Chondrocyte (in vitro differentiated cells): Measurements from ENCODE around the gene TRAPPC13. TPM values are rescaled to one million over a fixed set of nuclear protein-coding genes. Genes with fewer than 3 reads are reported as not detected.
"Not testable (repeated sequence)": the region's sequence is repeated elsewhere in the genome, so short reads cannot be mapped to it uniquely, and the experiment has no call there.

Source experiments
- DNase-seq: peaks from one replicate; pipeline ENCODE4 v3.0.0; 2021; ENCODE audit warnings: mixed read lengths, low spot score
- H3K27ac Mint-ChIP-seq: one replicate; pipeline ENCODE4 v1.8.0; 2021; ENCODE audit warnings: mild to moderate bottlenecking, moderate library complexity, mixed read lengths; ENCODE audit not compliant: unreplicated experiment
- H3K27me3 Mint-ChIP-seq: 2 replicates; pipeline ENCODE4 v1.8.0; 2021; ENCODE audit warnings: low read depth, mixed read lengths
- H3K36me3 Mint-ChIP-seq: 2 replicates; pipeline ENCODE4 v1.8.0; 2021; ENCODE audit warnings: low read depth, mixed read lengths
- H3K4me1 Mint-ChIP-seq: 2 replicates; pipeline ENCODE4 v1.8.0; 2021; ENCODE audit warnings: low read depth, mild to moderate bottlenecking, mixed read lengths
- H3K4me3 Mint-ChIP-seq: one replicate; pipeline ENCODE4 v1.8.0; 2021; ENCODE audit warnings: mild to moderate bottlenecking, moderate library complexity, mixed read lengths; ENCODE audit not compliant: unreplicated experiment
- H3K9me3 Mint-ChIP-seq: 2 replicates; pipeline ENCODE4 v1.8.0; 2021; ENCODE audit warnings: low read depth, mixed read lengths
- total RNA-seq: library from RNA; stranded (reverse); gene quantifications from 3 replicates; pipeline ENCODE4 v1.2.1, GENCODE V29; 2021
- TF ChIP-seq, protein P1 (sequence below): fragments of 200-600 bp; sonication (generic); IDR thresholded peaks from 2 replicates; pipeline ENCODE4 v1.5.0; 2021; ENCODE audit warnings: antibody characterized with exemption, mild to moderate bottlenecking, moderate library complexity

Gene TRAPPC13
- total RNA-seq, 1 donor from 2014 or later: 18.6 TPM

DNA sequence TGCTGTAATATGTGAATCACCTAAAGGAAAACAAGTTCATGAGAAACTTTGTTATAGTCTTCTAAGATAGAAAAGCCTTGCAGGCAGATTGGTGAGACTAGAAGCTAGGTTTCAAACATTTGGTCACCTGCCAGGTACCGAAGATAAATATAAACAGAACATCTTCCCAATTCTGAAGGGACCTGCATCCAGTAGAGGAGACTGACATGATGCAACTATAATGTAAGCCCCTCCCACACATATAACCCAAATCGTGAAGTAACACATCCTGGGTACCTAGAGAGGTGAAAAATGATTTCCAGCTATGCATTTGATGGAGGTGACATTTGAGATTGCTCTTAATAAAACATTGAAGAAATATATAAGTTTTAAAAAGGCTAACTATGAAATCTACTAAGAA is 29.9 kb downstream of the TRAPPC13 start:
- DNase-seq: no peak
- Mint-ChIP-seq H3K4me1 (no peaks in the 10 kb centered on the region), H3K27me3 (no peaks in the 10 kb centered on the region), H3K36me3 (peaks cover 9% of the 10 kb centered on the region), H3K9me3 (no peaks in the 10 kb centered on the region), H3K27ac (no peak overlapping the region), H3K4me3 (no peak overlapping the region)
- TF ChIP-seq, protein P1, sequence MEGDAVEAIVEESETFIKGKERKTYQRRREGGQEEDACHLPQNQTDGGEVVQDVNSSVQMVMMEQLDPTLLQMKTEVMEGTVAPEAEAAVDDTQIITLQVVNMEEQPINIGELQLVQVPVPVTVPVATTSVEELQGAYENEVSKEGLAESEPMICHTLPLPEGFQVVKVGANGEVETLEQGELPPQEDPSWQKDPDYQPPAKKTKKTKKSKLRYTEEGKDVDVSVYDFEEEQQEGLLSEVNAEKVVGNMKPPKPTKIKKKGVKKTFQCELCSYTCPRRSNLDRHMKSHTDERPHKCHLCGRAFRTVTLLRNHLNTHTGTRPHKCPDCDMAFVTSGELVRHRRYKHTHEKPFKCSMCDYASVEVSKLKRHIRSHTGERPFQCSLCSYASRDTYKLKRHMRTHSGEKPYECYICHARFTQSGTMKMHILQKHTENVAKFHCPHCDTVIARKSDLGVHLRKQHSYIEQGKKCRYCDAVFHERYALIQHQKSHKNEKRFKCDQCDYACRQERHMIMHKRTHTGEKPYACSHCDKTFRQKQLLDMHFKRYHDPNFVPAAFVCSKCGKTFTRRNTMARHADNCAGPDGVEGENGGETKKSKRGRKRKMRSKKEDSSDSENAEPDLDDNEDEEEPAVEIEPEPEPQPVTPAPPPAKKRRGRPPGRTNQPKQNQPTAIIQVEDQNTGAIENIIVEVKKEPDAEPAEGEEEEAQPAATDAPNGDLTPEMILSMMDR: no peak

DNA sequence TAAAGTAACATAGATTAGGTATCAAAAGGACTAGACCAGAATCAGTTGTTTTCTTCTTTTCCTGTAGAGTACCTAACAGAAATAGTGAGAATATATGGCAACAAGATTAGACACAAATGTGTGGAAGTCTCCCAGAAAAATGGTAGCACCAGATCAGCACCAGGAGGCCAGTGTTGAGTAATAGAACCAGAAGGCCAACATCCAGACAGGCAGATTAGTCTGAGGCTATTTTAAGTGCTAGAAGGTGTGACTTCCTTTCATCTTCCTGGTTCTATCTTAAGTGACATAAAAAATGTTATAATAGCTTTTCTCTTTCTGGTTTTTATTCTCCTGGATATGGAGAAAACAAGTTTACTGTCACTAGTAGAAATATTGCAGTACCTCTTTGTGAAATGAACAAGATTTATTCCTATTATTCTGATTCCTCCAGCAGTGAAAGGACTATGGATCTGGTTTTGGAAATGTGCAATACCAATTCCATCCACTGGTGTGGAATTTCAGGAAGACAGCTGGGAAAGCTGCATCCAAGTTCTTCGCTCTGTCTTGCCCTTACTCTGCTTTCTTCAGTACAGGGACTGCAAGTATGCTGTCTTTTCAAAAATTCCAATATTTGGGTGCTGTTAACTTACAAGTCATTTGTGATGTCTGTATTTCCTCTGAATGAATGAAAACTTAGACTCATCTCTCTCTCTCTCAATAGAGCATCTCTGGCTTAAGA is 39.1 kb downstream of the TRAPPC13 start:
- TF ChIP-seq, protein P1: peak; percentile 71
- Mint-ChIP-seq H3K4me3 (no peak overlapping the region), H3K9me3 (no peaks in the 10 kb centered on the region), H3K27ac (no peak overlapping the region), H3K27me3 (no peaks in the 10 kb centered on the region), H3K4me1 (peaks cover 7% of the 10 kb centered on the region), H3K36me3 (peaks cover 17% of the 10 kb centered on the region)
- no peak for DNase-seq

DNA sequence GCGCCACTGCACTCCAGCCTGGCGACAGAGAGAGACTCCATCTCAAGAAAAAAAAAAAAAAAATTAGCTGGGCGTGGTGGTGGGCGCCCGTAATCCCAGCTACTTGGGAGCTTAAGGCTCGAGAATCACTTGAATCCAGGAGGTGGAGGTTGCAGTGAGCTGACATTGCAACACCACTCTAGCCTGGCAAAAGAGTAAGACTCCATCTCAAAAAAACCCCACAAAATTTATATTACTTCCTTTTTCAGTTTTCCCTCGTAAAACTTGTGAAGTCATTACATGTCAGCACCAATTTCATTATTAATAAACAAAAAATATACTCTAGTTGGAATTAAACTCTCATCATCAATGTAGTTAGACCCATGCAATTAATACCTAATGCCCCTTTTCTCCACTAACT is 43.9 kb downstream of the TRAPPC13 start:
- no peaks in the 10 kb centered on the region for H3K27me3 Mint-ChIP-seq
- TF ChIP-seq, protein P1: no peak
- no peaks in the 10 kb centered on the region for H3K9me3 Mint-ChIP-seq
- no peak overlapping the region for H3K27ac Mint-ChIP-seq
- H3K4me3 Mint-ChIP-seq: no peak overlapping the region
- no peak for DNase-seq
- peaks cover 7% of the 10 kb centered on the region for H3K4me1 Mint-ChIP-seq
- peaks cover 11% of the 10 kb centered on the region for H3K36me3 Mint-ChIP-seq

DNA sequence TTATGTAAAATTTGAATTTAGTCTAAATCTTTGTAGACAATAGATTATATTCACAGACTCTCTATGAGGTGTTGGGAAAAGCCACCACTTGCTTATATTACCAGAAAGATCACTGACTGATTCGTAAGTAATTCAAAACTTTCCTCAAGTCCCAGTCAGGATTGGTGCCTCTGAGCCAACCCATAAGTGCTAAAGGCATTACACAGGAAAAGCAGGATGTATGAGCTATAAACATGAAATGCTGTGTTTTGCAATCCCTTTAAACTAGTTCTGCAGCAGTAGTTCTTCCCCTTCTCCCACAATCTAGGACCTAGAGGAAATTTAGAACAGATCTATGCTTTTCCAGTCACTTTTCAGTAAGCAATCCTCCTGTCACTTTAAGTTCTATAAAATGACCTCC is 48.0 kb downstream of the TRAPPC13 start:
- Mint-ChIP-seq H3K27me3 (no peaks in the 10 kb centered on the region), H3K36me3 (peaks cover 10% of the 10 kb centered on the region), H3K4me1 (no peaks in the 10 kb centered on the region), H3K4me3 (no peak overlapping the region), H3K27ac (no peak overlapping the region), H3K9me3 (no peaks in the 10 kb centered on the region)
- TF ChIP-seq, protein P1: no peak
- no peak for DNase-seq

DNA sequence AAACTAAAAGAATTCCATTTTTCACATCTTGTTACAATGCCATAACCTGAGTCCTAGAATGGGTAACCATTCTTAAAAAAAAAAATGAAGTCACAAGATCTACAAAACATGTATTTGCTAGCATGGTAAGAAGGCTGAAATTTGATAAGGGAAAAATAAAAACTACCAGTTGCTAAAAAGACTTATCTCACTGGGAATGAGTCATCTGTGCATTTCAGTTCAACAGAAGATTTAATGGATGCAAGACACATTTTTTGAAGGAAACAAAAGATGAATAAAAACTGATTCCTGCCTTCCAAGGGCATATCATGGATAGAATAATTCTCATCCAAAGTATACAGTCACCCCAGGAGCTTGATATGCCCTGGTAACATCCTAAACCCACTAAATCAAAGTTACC is 49.9 kb downstream of the TRAPPC13 start:
- H3K4me1 Mint-ChIP-seq: no peaks in the 10 kb centered on the region
- no peak for DNase-seq
- no peaks in the 10 kb centered on the region for H3K9me3 Mint-ChIP-seq
- no peak overlapping the region for H3K27ac Mint-ChIP-seq
- H3K4me3 Mint-ChIP-seq: no peak overlapping the region
- no peaks in the 10 kb centered on the region for H3K27me3 Mint-ChIP-seq
- TF ChIP-seq, protein P1: no peak
- H3K36me3 Mint-ChIP-seq: peaks cover 16% of the 10 kb centered on the region

DNA sequence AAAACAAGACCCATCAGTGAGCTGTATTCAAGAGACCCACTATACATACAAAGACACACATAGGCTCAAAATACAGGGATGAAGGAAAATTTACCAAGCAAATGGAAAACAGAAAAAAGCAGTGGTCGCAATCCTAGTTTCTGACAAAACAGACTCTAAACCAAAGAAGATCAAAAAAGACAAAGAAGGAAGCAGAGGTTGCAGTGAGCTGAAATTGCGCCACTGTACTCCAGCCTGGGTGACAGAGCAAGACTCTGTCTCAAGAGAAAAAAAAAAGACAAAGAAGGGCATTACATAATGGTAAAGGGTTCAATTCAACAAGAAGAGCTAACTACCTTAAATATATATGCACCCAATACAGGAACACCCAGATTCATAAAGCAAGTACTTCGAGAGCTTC is 51.2 kb downstream of the TRAPPC13 start:
- not testable (repeated sequence) for H3K4me3 Mint-ChIP-seq, H3K9me3 Mint-ChIP-seq, H3K27ac Mint-ChIP-seq, DNase-seq, H3K27me3 Mint-ChIP-seq, H3K4me1 Mint-ChIP-seq
- peaks cover 25% of the 10 kb centered on the region for H3K36me3 Mint-ChIP-seq
